GM19193 (cell line): ENCODE results near the gene S100A16.

Experiments
- POLR2A ChIP-seq: IDR thresholded peaks from 4 replicates; pipeline ENCODE4 v1.6.1; 2011; ENCODE audit not compliant: insufficient read depth, insufficient read length; ENCODE audit errors: extremely low read depth

S100A16 gene

GRCh38 chr1:153627715-153628626 is 15.0 kb upstream of the S100A16 start, which contains the start of gene S100A1:
Gene S100A1 (plus strand): TSS chr1:153628434. CDS start chr1:153630522, 2,088 bp downstream.
- TF ChIP-seq POLR2A: no peak

GRCh38 chr1:153626904-153627714 is 14.2 kb upstream of the S100A16 start, which contains the start of gene S100A13:
Gene S100A13 (minus strand): TSS chr1:153627505. CDS start chr1:153626472, 1,033 bp downstream.
- TF ChIP-seq POLR2A: no peak

- no peak for TF ChIP-seq POLR2A
Measured at GRCh38 chr1:153626477-153626903, 13.6 kb upstream of the S100A16 start.

- TF ChIP-seq POLR2A: no peak
Measured at GRCh38 chr1:153624965-153625611, 12.2 kb upstream of the S100A16 start.

GRCh38 chr1:153623101-153623500 is 10.2 kb upstream of the S100A16 start:
- no peak for TF ChIP-seq POLR2A

GRCh38 chr1:153619171-153619570 is 6.2 kb upstream of the S100A16 start:
- TF ChIP-seq POLR2A: no peak

- TF ChIP-seq POLR2A: no peak
Measured at GRCh38 chr1:153617663-153618062, 4.7 kb upstream of the S100A16 start.

GRCh38 chr1:153616917-153617311 is 4.0 kb upstream of the S100A16 start:
- TF ChIP-seq POLR2A: no peak

GRCh38 chr1:153616144-153616916 is 3.4 kb upstream of the S100A16 start, which contains the start of gene S100A14:
Gene S100A14 (minus strand): TSS chr1:153616325. CDS start chr1:153615858, 467 bp downstream.
- no peak for TF ChIP-seq POLR2A

- no peak for TF ChIP-seq POLR2A
Measured at GRCh38 chr1:153615406-153615805, 2.5 kb upstream of the S100A16 start.

GRCh38 chr1:153614906-153615305 is 2.0 kb upstream of the S100A16 start:
- no peak for TF ChIP-seq POLR2A

GRCh38 chr1:153614189-153614900 is 1.4 kb upstream of the S100A16 start:
- no peak for TF ChIP-seq POLR2A

GRCh38 chr1:153613406-153613805 is 469 bp upstream of the S100A16 start:
- no peak for TF ChIP-seq POLR2A
